Activated T-cell treated with anti-CD3 and anti-CD28 coated beads, Interleukin-2, amount 50 U/mL, for 1 hour (primary cell): ENCODE data around the gene GAL.

ENCODE experiments used
- DNase-seq: peaks from one replicate; pipeline ENCODE4 v3.0.0-alpha.2; 2020

GAL gene

GRCh38 chr11:68714060-68714856, 29.9 kb downstream of the GAL start:
- DNase-seq: no peak

- no peak for DNase-seq
These were observed 31.2 kb downstream of the GAL start for GRCh38 chr11:68715456-68716122.

GRCh38 chr11:68721075-68721474, 36.7 kb downstream of the GAL start:
- DNase-seq: no peak

- DNase-seq: no peak
These were observed 37.8 kb downstream of the GAL start for GRCh38 chr11:68722143-68722542.

GRCh38 chr11:68724293-68724692, 39.9 kb downstream of the GAL start:
- no peak for DNase-seq

- DNase-seq: no peak
These were observed 43.4 kb downstream of the GAL start for GRCh38 chr11:68727783-68728182.

GRCh38 chr11:68734111-68734510, 49.8 kb downstream of the GAL start:
- DNase-seq: no peak

- DNase-seq: no peak
These were observed 50.8 kb downstream of the GAL start for GRCh38 chr11:68735125-68735524.

- DNase-seq: no peak
These were observed 51.3 kb downstream of the GAL start for GRCh38 chr11:68735646-68736045.
